Duodenal mucosa (tissue), 2 donors: ENCODE measurements around the gene LRIT3.
A peak's percentile ranks its signal among the peaks of the same experiment; 100 is the strongest.

Source experiments
- H3K27ac ChIP-seq: one replicate; pipeline ENCODE4 v1.7.0; 2013; ENCODE audit warnings: low read depth, low read length
- H3K27me3 ChIP-seq, 2 donors: one replicate each; pipeline ENCODE4 v1.7.0; 2013; ENCODE audit warnings: low read length in 2 of 2, control low read depth in 1 of 2; ENCODE audit not compliant: insufficient read depth in 2 of 2, control insufficient read depth in 1 of 2
- H3K36me3 ChIP-seq, 2 donors: one replicate each; pipeline ENCODE4 v1.7.0; 2013; ENCODE audit warnings: low read length in 2 of 2, control low read depth in 1 of 2; ENCODE audit not compliant: insufficient read depth in 2 of 2, control insufficient read depth in 1 of 2
- H3K4me1 ChIP-seq, 2 donors: one replicate each; pipeline ENCODE4 v1.7.0; 2013; ENCODE audit warnings: low read length in 2 of 2, control low read depth in 1 of 2; ENCODE audit not compliant: insufficient read depth in 2 of 2, control insufficient read depth in 1 of 2
- H3K4me3 ChIP-seq, 2 donors: one replicate each; pipeline ENCODE4 v1.7.0; 2013; ENCODE audit warnings: low read length in 2 of 2, low read depth in 1 of 2
- H3K9ac ChIP-seq, 2 donors: one replicate each; pipeline ENCODE4 v1.7.0; 2013; ENCODE audit warnings: low read length in 2 of 2, low read depth in 1 of 2
- H3K9me3 ChIP-seq, 2 donors: one replicate each; pipeline ENCODE4 v1.7.0; 2013; ENCODE audit warnings: low read length in 2 of 2, control low read depth in 1 of 2; ENCODE audit not compliant: control insufficient read depth in 1 of 2

Gene LRIT3

GRCh38 chr4:109902559-109903251 lies 54.8 kb downstream of the LRIT3 start:
- H3K9me3 ChIP-seq = no peaks in the 10 kb centered on the region
- H3K36me3 ChIP-seq = no peaks in the 10 kb centered on the region
- H3K27me3 ChIP-seq = no peaks in the 10 kb centered on the region
- H3K27ac ChIP-seq = no peak overlapping the region
- H3K4me1 ChIP-seq = no peaks in the 10 kb centered on the region
- no peak overlapping the region for H3K4me3 ChIP-seq
- H3K9ac ChIP-seq = no peak overlapping the region

- Histone ChIP-seq H3K36me3 (no peaks in the 10 kb centered on the region), H3K9me3 (no peaks in the 10 kb centered on the region), H3K4me3 (no peak overlapping the region), H3K27ac (no peak overlapping the region), H3K9ac (no peak overlapping the region), H3K27me3 (no peaks in the 10 kb centered on the region), H3K4me1 (no peaks in the 10 kb centered on the region)
These were observed 60.8 kb downstream of the LRIT3 start for GRCh38 chr4:109908731-109909130.

GRCh38 chr4:109910256-109910655 lies 62.3 kb downstream of the LRIT3 start:
- Histone ChIP-seq H3K27me3 (no peaks in the 10 kb centered on the region), H3K36me3 (no peaks in the 10 kb centered on the region), H3K9ac (no peak overlapping the region), H3K9me3 (no peaks in the 10 kb centered on the region), H3K27ac (no peak overlapping the region), H3K4me3 (no peak overlapping the region), H3K4me1 (no peaks in the 10 kb centered on the region)

- H3K9ac ChIP-seq = no peak within 1 kb of the TSS
- no peaks in the 10 kb centered on the region for H3K36me3 ChIP-seq
- H3K27ac ChIP-seq = no peak within 1 kb of the TSS
- no peaks in the 10 kb centered on the region for H3K27me3 ChIP-seq
- no peaks in the 10 kb centered on the region for H3K9me3 ChIP-seq
- peaks cover 0 to 7% of the 10 kb centered on the region in 2 donors for H3K4me1 ChIP-seq
- H3K4me3 ChIP-seq = no peak within 1 kb of the TSS
These were observed 65.0 kb downstream of the LRIT3 start, which contains the start of gene EGF for GRCh38 chr4:109912706-109913595. EGF (plus strand) TSS chr4:109912883; CDS start chr4:109913336, 453 bp downstream.

GRCh38 chr4:109913596-109914241 lies 65.8 kb downstream of the LRIT3 start:
- H3K27ac ChIP-seq = no peak overlapping the region
- H3K4me1 ChIP-seq = peaks cover 0 to 7% of the 10 kb centered on the region in 2 donors
- H3K27me3 ChIP-seq = no peaks in the 10 kb centered on the region
- no peak overlapping the region for H3K9ac ChIP-seq
- peak overlapping the region; percentile 34 to 37 for H3K4me3 ChIP-seq
- H3K36me3 ChIP-seq = no peaks in the 10 kb centered on the region
- no peaks in the 10 kb centered on the region for H3K9me3 ChIP-seq

GRCh38 chr4:109914322-109914721 lies 66.4 kb downstream of the LRIT3 start:
- Histone ChIP-seq H3K4me3 (peak overlapping the region; percentile 34 to 37), H3K4me1 (peaks cover 0 to 7% of the 10 kb centered on the region in 2 donors), H3K27ac (no peak overlapping the region), H3K36me3 (no peaks in the 10 kb centered on the region), H3K27me3 (no peaks in the 10 kb centered on the region), H3K9me3 (no peaks in the 10 kb centered on the region), H3K9ac (no peak overlapping the region)

GRCh38 chr4:109915385-109916026 lies 67.6 kb downstream of the LRIT3 start:
- no peak overlapping the region for H3K9ac ChIP-seq
- H3K4me1 ChIP-seq = peaks cover 0 to 7% of the 10 kb centered on the region in 2 donors
- no peaks in the 10 kb centered on the region for H3K27me3 ChIP-seq
- H3K27ac ChIP-seq = no peak overlapping the region
- no peaks in the 10 kb centered on the region for H3K36me3 ChIP-seq
- no peak overlapping the region for H3K4me3 ChIP-seq
- H3K9me3 ChIP-seq = no peaks in the 10 kb centered on the region

GRCh38 chr4:109916027-109916409 lies 68.1 kb downstream of the LRIT3 start:
- H3K9ac ChIP-seq = no peak overlapping the region
- no peaks in the 10 kb centered on the region for H3K36me3 ChIP-seq
- H3K4me1 ChIP-seq = peaks cover 0 to 7% of the 10 kb centered on the region in 2 donors
- H3K4me3 ChIP-seq = no peak overlapping the region
- no peaks in the 10 kb centered on the region for H3K27me3 ChIP-seq
- H3K9me3 ChIP-seq = no peaks in the 10 kb centered on the region
- no peak overlapping the region for H3K27ac ChIP-seq

- Histone ChIP-seq H3K4me3 (no peak overlapping the region), H3K27me3 (no peaks in the 10 kb centered on the region), H3K4me1 (no peaks in the 10 kb centered on the region), H3K9me3 (no peaks in the 10 kb centered on the region), H3K36me3 (no peaks in the 10 kb centered on the region), H3K9ac (no peak overlapping the region), H3K27ac (no peak overlapping the region)
These were observed 73.5 kb downstream of the LRIT3 start for GRCh38 chr4:109921384-109921808.
